OCI-LY7 (cell line): ENCODE data around the gene TNFRSF25.
A peak's percentile ranks its signal among the peaks of the same experiment; 100 is the strongest.

Experiments used
- EZH2phosphoT487 ChIP-seq: fragments of 200-600 bp; sonication (generic); IDR thresholded peaks from 2 replicates; pipeline ENCODE4 v1.6.1; 2018; ENCODE audit warnings: low read depth, borderline replicate concordance, mild to moderate bottlenecking, mixed run types, antibody characterized with exemption, low read length, moderate library complexity, mixed read lengths
- TF ChIP-seq, protein P1 (sequence below): fragments of 200-600 bp; sonication (generic); conservative IDR thresholded peaks from 2 replicates; pipeline ENCODE4 v1.5.1; 2014; ENCODE audit warnings: mild to moderate bottlenecking, antibody characterized with exemption, low read length, moderate library complexity, mixed read lengths

DNA sequence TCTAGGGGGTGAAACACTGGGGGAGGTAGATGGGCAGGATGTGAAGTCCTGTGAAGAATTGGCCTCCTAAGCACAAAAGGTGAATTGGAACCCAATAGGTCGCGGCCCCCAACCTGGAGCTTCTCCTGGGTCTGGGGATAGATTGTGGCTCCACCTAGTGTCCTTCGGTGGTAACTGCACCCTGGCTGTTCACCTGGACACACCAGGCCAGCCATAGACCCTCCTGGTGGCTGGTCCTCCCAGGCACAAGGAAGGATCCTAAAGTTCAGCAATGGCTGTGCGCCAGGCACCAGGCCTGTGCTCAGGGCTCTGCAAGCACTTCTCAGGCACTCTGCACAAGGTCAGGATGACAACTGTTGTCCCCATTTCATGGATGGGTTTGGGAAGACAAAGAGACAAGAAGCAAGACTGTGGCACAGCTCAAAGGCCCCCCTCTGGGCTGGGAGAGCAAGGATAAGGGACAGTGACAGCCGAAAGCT lies 27.9 kb downstream of the TNFRSF25 start:
- TF ChIP-seq, protein P1, sequence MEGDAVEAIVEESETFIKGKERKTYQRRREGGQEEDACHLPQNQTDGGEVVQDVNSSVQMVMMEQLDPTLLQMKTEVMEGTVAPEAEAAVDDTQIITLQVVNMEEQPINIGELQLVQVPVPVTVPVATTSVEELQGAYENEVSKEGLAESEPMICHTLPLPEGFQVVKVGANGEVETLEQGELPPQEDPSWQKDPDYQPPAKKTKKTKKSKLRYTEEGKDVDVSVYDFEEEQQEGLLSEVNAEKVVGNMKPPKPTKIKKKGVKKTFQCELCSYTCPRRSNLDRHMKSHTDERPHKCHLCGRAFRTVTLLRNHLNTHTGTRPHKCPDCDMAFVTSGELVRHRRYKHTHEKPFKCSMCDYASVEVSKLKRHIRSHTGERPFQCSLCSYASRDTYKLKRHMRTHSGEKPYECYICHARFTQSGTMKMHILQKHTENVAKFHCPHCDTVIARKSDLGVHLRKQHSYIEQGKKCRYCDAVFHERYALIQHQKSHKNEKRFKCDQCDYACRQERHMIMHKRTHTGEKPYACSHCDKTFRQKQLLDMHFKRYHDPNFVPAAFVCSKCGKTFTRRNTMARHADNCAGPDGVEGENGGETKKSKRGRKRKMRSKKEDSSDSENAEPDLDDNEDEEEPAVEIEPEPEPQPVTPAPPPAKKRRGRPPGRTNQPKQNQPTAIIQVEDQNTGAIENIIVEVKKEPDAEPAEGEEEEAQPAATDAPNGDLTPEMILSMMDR = peak; percentile 85
- no peak for TF ChIP-seq EZH2phosphoT487
